H9 (cell line): ENCODE data around the gene CYSTM1. TPM values are rescaled to one million over a fixed set of nuclear protein-coding genes. Genes with fewer than 3 reads are reported as not detected.

Experiments used
- DNase-seq: peaks from one replicate; pipeline ENCODE4 v3.0.0-alpha.2; 2017
- H2AFZ ChIP-seq: one replicate; pipeline ENCODE4 v1.6.1; 2013; ENCODE audit warnings: mild to moderate bottlenecking, low read length, control low read depth, moderate library complexity
- H2AK5ac ChIP-seq: 2 replicates; pipeline ENCODE4 v1.6.1; 2013; ENCODE audit warnings: low read length, control low read depth, mixed read lengths; ENCODE audit not compliant: insufficient read length
- H2BK120ac ChIP-seq: one replicate; pipeline ENCODE4 v1.6.1; 2013; ENCODE audit warnings: low read depth, mild to moderate bottlenecking, low read length, control low read depth, inconsistent platforms; ENCODE audit not compliant: poor library complexity, severe bottlenecking
- H2BK12ac ChIP-seq: 2 replicates; pipeline ENCODE4 v1.6.1; 2013; ENCODE audit warnings: low read length, control low read depth, mixed read lengths, low read depth; ENCODE audit not compliant: insufficient read length
- H2BK15ac ChIP-seq: 2 replicates; pipeline ENCODE4 v1.6.1; 2013; ENCODE audit warnings: low read depth, low read length, control low read depth
- H2BK20ac ChIP-seq: one replicate; pipeline ENCODE4 v1.6.1; 2013; ENCODE audit warnings: low read depth, mild to moderate bottlenecking, low read length, control low read depth, inconsistent platforms; ENCODE audit not compliant: poor library complexity, severe bottlenecking
- H2BK5ac ChIP-seq: 2 replicates; pipeline ENCODE4 v1.6.1; 2013; ENCODE audit warnings: low read length, control low read depth, mixed read lengths; ENCODE audit not compliant: insufficient read length
- H3K14ac ChIP-seq: 2 replicates; pipeline ENCODE4 v1.6.1; 2013; ENCODE audit warnings: low read length, control low read depth; ENCODE audit not compliant: insufficient read depth
- H3K18ac ChIP-seq: 2 replicates; pipeline ENCODE4 v1.6.1; 2013; ENCODE audit warnings: low read depth, mild to moderate bottlenecking, mixed read lengths, low read length, control low read depth; ENCODE audit not compliant: insufficient read length
- H3K23ac ChIP-seq: 2 replicates; pipeline ENCODE4 v1.6.1; 2013; ENCODE audit warnings: low read length, control low read depth, mixed read lengths, low read depth; ENCODE audit not compliant: insufficient read length
- H3K23me2 ChIP-seq: 2 replicates; pipeline ENCODE4 v1.6.1; 2013; ENCODE audit warnings: low read depth, mild to moderate bottlenecking, mixed read lengths, low read length, control low read depth; ENCODE audit not compliant: insufficient read length, poor library complexity, severe bottlenecking
- H3K27ac ChIP-seq: 2 replicates; pipeline ENCODE4 v1.5.1; 2013; ENCODE audit warnings: low read length, control low read depth, mixed read lengths, low read depth; ENCODE audit not compliant: insufficient read length
- H3K27me3 ChIP-seq: 2 replicates; pipeline ENCODE4 v1.6.1; 2013; ENCODE audit warnings: low read length, control low read depth, inconsistent platforms; ENCODE audit not compliant: insufficient read depth
- H3K4ac ChIP-seq: 2 replicates; pipeline ENCODE4 v1.6.1; 2013; ENCODE audit warnings: low read depth, mild to moderate bottlenecking, control low read depth, inconsistent platforms, low read length, moderate library complexity
- H3K4me1 ChIP-seq: 2 replicates; pipeline ENCODE4 v1.6.1; 2013; ENCODE audit warnings: low read length, control low read depth, inconsistent platforms; ENCODE audit not compliant: insufficient read depth
- H3K4me2 ChIP-seq: 2 replicates; pipeline ENCODE4 v1.6.1; 2013; ENCODE audit warnings: low read length, control low read depth, mixed read lengths; ENCODE audit not compliant: insufficient read length, insufficient read depth
- H3K56ac ChIP-seq: 2 replicates; pipeline ENCODE4 v1.6.1; 2013; ENCODE audit warnings: low read depth, mild to moderate bottlenecking, mixed read lengths, low read length, control low read depth; ENCODE audit not compliant: insufficient read length
- H3K79me1 ChIP-seq: 2 replicates; pipeline ENCODE4 v1.6.1; 2013; ENCODE audit warnings: low read depth, mild to moderate bottlenecking, moderate library complexity, low read length, control low read depth, inconsistent platforms; ENCODE audit not compliant: insufficient read depth, poor library complexity, severe bottlenecking
- H3K79me2 ChIP-seq: 2 replicates; pipeline ENCODE4 v1.6.1; 2013; ENCODE audit warnings: low read length, control low read depth, inconsistent platforms; ENCODE audit not compliant: insufficient read depth
- H3K9ac ChIP-seq: 2 replicates; pipeline ENCODE4 v1.6.1; 2013; ENCODE audit warnings: low read length, control low read depth, mixed read lengths; ENCODE audit not compliant: insufficient read length; ENCODE audit errors: extremely low read depth
- H3K9me3 ChIP-seq: one replicate; pipeline ENCODE4 v1.6.1; 2013; ENCODE audit warnings: low read depth, low read length, inconsistent platforms; ENCODE audit not compliant: control insufficient read depth
- H3T11ph ChIP-seq: one replicate; pipeline ENCODE4 v1.6.1; 2013; ENCODE audit warnings: mild to moderate bottlenecking, low read length, control low read depth, inconsistent platforms
- H4K20me1 ChIP-seq: one replicate; pipeline ENCODE4 v1.6.1; 2013; ENCODE audit not compliant: control insufficient read depth, insufficient read length, insufficient read depth
- H4K5ac ChIP-seq: 2 replicates; pipeline ENCODE4 v1.6.1; 2013; ENCODE audit warnings: low read depth, mild to moderate bottlenecking, mixed read lengths, low read length, control low read depth; ENCODE audit not compliant: insufficient read length
- H4K8ac ChIP-seq: replicated peaks from 2 replicates; pipeline ENCODE4 v1.6.1; 2013; ENCODE audit warnings: low read length, control low read depth, mixed read lengths, low read depth; ENCODE audit not compliant: insufficient read length
- H4K91ac ChIP-seq: 2 replicates; pipeline ENCODE4 v1.6.1; 2013; ENCODE audit warnings: low read depth, mild to moderate bottlenecking, moderate library complexity, mixed read lengths, low read length, control low read depth; ENCODE audit not compliant: insufficient read length
- H3K27ac Mint-ChIP-seq, 3 experiments: 2 replicates in 2 of 3; 3 replicates in 1 of 3; pipeline ENCODE4 v1.8.0; 2020 to 2021; ENCODE audit warnings: mixed read lengths in 3 of 3, mild to moderate bottlenecking in 1 of 3, moderate library complexity in 1 of 3
- H3K27me3 Mint-ChIP-seq: 2 replicates; pipeline ENCODE4 v1.8.0; 2021; ENCODE audit warnings: low read depth, mild to moderate bottlenecking, moderate library complexity, mixed read lengths
- H3K36me3 Mint-ChIP-seq, 3 experiments: 2 replicates in 2 of 3; 3 replicates in 1 of 3; pipeline ENCODE4 v1.8.0; 2020 to 2021; ENCODE audit warnings: low read depth in 3 of 3, mixed read lengths in 3 of 3; ENCODE audit not compliant: insufficient read depth in 1 of 3
- H3K4me1 Mint-ChIP-seq, 2 experiments: 2 replicates each; pipeline ENCODE4 v1.8.0; 2020; ENCODE audit warnings: mixed read lengths in 2 of 2
- H3K4me3 Mint-ChIP-seq, 2 experiments: 2 replicates in 1 of 2; 3 replicates in 1 of 2; pipeline ENCODE4 v1.8.0; 2020 to 2021; ENCODE audit warnings: mild to moderate bottlenecking in 2 of 2, mixed read lengths in 2 of 2, moderate library complexity in 1 of 2
- H3K9me3 Mint-ChIP-seq, 2 experiments: 2 replicates in 1 of 2; 3 replicates in 1 of 2; pipeline ENCODE4 v1.8.0; 2020; ENCODE audit warnings: mild to moderate bottlenecking in 2 of 2, mixed read lengths in 2 of 2, moderate library complexity in 1 of 2
- WGBS: extraction: QIAGEN DNeasy Blood & Tissue Kit; methylation state at CpG from one replicate; pipeline ENCODE4 v1.1.7; 2013; ENCODE audit warnings: missing lambda C conversion rate, low lambda C conversion rate, mixed read lengths; ENCODE audit not compliant: insufficient read length; ENCODE audit errors: extremely low coverage; 5-methylcytosine and 5-hydroxymethylcytosine counted together
- total RNA-seq: library from RNA; stranded (reverse); gene quantifications from 2 replicates; pipeline ENCODE4 v1.2.1, GENCODE V29; 2021
- TF ChIP-seq, protein P1 (sequence below): fragments of 200-600 bp; sonication (generic); conservative IDR thresholded peaks from 3 replicates; pipeline ENCODE4 v1.8.0; 2021; ENCODE audit warnings: antibody characterized with exemption, mild to moderate bottlenecking

Gene CYSTM1
- total RNA-seq, 1 experiment from 2014 or later = 20.6 TPM

- Mint-ChIP-seq H3K9me3 (no peaks in the 10 kb centered on the region; a peak in 1 of 5 replicates), H3K4me3 (peak overlapping the region; percentile 53 to 70), H3K27ac (no peak overlapping the region), H3K27me3 (peaks cover 21% of the 10 kb centered on the region), H3K4me1 (peaks cover 14 to 24% of the 10 kb centered on the region in 2 experiments), H3K36me3 (no peaks in the 10 kb centered on the region)
- Histone ChIP-seq H3K4me2 (peak overlapping the region; percentile 85), H3K9ac (no peak overlapping the region), H3K56ac (no peak overlapping the region), H2AFZ (peak overlapping the region; percentile 76), H2BK5ac (no peak overlapping the region), H2BK20ac (no peak overlapping the region), H3T11ph (no peak overlapping the region), H3K79me2 (no peaks in the 10 kb centered on the region), H4K91ac (no peak overlapping the region), H4K5ac (no peak overlapping the region), H4K8ac (no peak overlapping the region), H3K18ac (no peak overlapping the region), H3K4ac (no peak overlapping the region), H3K14ac (no peak overlapping the region), H4K20me1 (no peaks in the 10 kb centered on the region), H2BK120ac (no peak overlapping the region), H3K23me2 (peaks cover 3% of the 10 kb centered on the region), H3K23ac (no peak overlapping the region), H2BK12ac (no peak overlapping the region), H3K27me3 (no peaks in the 10 kb centered on the region), H3K79me1 (no peaks in the 10 kb centered on the region), H3K27ac (no peak overlapping the region), H3K4me1 (no peaks in the 10 kb centered on the region; the same call in 1 of the 2 replicates), H2AK5ac (no peak overlapping the region), H3K9me3 (no peaks in the 10 kb centered on the region), H2BK15ac (no peak overlapping the region)
- TF ChIP-seq, protein P1, sequence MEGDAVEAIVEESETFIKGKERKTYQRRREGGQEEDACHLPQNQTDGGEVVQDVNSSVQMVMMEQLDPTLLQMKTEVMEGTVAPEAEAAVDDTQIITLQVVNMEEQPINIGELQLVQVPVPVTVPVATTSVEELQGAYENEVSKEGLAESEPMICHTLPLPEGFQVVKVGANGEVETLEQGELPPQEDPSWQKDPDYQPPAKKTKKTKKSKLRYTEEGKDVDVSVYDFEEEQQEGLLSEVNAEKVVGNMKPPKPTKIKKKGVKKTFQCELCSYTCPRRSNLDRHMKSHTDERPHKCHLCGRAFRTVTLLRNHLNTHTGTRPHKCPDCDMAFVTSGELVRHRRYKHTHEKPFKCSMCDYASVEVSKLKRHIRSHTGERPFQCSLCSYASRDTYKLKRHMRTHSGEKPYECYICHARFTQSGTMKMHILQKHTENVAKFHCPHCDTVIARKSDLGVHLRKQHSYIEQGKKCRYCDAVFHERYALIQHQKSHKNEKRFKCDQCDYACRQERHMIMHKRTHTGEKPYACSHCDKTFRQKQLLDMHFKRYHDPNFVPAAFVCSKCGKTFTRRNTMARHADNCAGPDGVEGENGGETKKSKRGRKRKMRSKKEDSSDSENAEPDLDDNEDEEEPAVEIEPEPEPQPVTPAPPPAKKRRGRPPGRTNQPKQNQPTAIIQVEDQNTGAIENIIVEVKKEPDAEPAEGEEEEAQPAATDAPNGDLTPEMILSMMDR = peak; percentile 92
- WGBS = no CpG with 5 or more reads among the region's 30 CpGs
- DNase-seq = peak; percentile 90
These were observed 17.8 kb upstream of the CYSTM1 start for GRCh38 chr5:140157032-140157781.
